Measurements from ENCODE around the gene LLGL1.

DNA sequence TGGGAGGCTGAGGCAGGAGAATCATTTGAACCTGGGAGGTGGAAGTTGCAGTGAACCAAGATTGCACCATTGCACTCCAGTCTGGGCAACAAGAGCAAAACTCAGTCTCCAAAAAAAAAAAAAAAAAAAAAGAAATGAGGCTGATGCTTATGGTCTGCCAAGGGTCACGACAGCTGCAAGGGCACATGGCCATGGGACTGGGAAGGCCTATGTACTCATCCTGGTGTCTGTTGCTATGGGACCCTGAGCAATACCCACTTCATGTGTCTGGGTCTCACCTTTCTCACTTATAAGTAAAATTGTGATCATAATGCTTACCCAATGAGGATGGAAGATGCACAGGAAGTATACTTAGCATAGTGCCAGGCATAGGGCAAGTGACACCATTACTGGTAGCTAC lies 51.6 kb downstream of the LLGL1 start:
- TF ChIP-seq, protein P1, sequence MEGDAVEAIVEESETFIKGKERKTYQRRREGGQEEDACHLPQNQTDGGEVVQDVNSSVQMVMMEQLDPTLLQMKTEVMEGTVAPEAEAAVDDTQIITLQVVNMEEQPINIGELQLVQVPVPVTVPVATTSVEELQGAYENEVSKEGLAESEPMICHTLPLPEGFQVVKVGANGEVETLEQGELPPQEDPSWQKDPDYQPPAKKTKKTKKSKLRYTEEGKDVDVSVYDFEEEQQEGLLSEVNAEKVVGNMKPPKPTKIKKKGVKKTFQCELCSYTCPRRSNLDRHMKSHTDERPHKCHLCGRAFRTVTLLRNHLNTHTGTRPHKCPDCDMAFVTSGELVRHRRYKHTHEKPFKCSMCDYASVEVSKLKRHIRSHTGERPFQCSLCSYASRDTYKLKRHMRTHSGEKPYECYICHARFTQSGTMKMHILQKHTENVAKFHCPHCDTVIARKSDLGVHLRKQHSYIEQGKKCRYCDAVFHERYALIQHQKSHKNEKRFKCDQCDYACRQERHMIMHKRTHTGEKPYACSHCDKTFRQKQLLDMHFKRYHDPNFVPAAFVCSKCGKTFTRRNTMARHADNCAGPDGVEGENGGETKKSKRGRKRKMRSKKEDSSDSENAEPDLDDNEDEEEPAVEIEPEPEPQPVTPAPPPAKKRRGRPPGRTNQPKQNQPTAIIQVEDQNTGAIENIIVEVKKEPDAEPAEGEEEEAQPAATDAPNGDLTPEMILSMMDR (IDR thresholded peaks at IDR 0.05 in 8 of 11, conservative IDR thresholded peaks at IDR 0.05 in 3 of 11): no peak
- no peak for TF ChIP-seq POLR2A (IDR thresholded peaks at IDR 0.05)
